Activated CD4-positive, alpha-beta T cell treated with anti-CD3 and anti-CD28 coated beads, Interleukin-10, Interleukin-2, amounts not matched to agents 100 ng/mL and 50 ng/mL, durations not matched to agents 16 hours and 8 hours (primary cell): ENCODE results near the gene TSPO2.
A peak's percentile ranks its signal among the peaks of the same experiment; 100 is the strongest.

ENCODE experiments used
- DNase-seq: peaks from one replicate; pipeline ENCODE4 v3.0.0-alpha.2; 2020

TSPO2 gene

DNA sequence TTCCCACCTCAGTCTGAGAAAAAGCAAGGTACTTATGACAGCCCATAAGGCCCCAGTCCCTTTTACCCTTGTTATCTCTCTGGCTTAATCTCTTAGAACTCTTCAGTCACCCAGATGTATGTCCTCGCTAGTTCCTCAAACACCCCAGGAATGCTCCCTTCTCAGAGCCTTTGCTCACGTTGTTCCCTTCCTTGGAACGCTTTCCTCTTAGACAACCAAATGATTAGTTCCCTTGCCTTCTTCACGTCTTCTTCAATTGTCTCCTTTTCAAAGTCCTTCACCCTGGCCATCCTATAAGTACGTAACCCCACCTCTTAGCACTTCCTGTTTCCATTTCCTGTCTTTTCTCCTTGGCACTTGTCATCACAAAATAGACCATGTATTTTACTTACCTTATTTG, 9.6 kb downstream of the TSPO2 start:
- no peak for DNase-seq

DNA sequence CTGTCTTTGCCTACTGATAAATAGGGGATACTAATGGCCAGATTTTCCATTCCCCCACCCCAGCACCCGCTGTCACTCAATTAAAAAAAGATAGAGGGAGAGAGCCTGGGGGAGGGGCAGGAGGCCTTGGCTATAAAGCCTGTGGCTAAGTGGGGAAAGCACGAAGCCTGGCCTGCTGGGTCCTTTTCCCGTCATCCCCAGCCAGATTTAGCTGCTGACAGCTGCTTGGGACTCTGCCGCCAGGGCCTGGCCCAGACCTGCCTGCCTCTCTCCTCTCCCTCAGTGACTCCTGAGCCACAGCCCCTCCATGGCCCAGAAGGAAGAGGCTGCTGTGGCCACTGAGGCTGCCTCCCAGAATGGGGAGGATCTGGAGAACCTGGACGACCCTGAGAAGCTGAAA, 10.8 kb downstream of the TSPO2 start, which contains the start of gene APOBEC2:
APOBEC2 (plus strand) TSS at position 162 of the 400 bp plus-strand sequence; CDS start at position 308, 146 bp downstream.
- no peak for DNase-seq

DNA sequence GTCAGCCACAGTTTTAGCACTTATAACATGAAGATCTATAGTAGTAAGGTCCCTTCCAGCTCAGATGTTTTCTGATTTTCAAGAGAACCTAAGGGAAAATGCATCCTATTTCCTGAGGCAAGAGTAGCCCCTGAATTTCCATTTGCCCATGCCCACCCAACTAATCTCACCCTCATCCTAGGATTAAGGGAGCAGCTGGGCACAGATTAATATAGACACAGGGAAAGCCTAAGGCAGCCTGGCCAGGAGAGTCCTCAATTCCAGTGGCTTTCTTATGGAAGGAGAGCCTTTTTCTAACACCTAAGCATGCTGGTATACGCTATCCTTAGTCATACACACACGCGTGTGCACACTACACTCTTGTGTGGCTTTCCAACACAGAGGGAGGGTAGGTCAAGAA, 12.2 kb downstream of the TSPO2 start:
- DNase-seq = no peak

DNA sequence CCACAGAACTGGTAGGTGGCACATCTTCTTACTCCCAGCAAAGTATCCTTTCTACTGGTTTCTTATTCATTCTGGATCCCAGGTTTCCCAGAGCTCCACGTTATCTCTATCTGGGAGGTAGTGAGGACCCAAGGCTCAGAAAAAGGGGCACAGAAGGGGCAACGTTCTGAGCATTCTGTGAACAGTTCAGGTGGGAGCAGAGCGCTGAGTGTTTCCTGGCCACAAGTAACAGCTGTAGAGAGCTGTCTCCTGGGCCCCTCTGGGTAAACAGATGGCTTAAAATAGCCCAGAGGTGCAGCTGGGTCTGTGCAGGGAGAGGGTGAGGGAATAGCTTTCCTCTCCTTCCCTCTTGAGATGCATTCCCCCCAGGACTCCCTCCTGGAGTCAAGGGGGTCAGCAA, 12.9 kb downstream of the TSPO2 start:
- DNase-seq = no peak

DNA sequence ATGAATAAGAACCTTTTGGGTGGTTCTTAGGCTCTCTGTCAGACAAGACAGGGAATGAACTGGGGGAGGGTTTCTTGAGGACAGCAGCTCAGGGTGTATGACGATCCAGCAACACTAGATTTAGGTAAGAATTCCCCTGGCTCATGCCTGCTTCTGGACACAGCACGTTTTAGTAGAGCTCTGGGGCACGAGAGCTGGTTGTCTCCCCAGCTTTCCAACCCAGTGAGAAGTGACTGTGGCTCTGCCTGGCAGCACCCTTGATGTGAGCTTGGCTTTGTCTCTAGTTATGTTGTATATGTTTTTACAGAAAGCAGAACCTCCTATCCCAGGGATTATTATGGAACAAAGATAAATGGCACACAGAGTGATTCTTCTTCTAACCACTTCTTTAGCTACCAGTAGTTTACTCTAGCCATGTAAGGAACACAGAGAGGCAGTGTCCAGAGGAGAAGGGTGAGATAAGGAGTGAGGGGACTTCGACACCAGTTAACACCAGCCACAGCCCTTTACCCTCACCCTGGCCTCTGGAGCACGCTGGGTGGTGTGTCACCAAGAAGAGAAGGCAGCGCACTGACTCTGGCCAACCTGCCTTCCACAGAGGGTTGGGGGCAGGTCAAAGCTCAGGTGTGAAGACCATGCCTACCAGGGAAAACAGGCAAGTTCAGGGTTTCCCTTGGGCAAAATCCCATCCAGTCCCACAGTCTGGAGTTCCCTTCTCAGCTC, 14.7 kb downstream of the TSPO2 start:
- DNase-seq = no peak

DNA sequence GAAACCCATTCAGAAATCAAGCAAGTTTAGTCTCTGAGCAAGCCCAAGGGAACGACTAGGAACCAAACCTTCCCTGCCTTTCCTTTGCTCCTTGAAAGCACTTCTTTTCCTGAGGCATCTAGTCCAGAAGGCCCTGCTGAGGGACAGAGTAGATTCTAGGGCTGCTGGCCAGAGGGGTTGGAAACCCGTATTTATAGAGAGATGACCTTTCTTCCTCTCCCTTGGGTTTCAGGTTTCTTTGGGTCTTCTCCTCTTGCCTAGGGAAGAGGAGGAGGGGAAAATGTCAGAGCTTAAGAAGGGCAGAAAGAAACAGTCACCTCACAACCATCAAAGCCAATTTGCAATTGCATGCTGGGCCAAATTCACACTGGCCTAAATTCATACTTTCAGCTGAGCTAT, 16.5 kb downstream of the TSPO2 start:
- DNase-seq = no peak

DNA sequence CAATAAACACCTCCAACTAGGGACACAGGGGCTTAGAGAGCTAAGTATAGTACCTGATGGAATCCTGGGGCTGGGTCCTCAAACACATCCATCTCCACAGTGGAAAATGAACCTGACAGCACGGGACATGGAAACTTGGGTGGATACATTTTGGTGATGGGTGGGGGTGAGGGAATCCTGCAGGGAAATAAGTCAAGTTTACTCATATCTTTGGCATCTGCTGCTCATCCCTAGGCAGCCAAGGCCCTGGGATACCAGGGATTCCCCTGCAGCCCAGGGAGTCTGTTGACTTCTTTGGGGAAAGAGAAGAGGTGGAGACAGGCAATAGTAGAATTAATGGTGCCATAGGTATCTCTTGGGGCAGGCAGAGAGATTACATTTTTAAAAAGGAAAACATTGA, 17.3 kb downstream of the TSPO2 start:
- no peak for DNase-seq

DNA sequence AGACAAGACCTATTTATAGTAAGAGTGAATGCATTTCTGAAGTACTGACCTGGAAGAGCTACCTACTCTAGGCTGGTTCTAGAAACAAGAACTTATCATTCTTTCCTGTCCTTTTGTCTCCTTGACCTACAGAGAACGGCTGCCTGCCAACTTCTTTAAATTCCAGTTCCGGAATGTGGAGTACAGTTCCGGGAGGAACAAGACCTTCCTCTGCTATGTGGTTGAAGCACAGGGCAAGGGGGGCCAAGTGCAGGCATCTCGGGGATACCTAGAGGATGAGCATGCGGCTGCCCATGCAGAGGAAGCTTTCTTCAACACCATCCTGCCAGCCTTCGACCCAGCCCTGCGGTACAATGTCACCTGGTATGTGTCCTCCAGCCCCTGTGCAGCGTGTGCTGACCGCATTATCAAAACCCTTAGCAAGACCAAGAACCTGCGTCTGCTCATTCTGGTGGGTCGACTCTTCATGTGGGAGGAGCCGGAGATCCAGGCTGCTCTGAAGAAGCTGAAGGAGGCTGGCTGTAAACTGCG, 19.0 kb downstream of the TSPO2 start:
- no peak for DNase-seq

DNA sequence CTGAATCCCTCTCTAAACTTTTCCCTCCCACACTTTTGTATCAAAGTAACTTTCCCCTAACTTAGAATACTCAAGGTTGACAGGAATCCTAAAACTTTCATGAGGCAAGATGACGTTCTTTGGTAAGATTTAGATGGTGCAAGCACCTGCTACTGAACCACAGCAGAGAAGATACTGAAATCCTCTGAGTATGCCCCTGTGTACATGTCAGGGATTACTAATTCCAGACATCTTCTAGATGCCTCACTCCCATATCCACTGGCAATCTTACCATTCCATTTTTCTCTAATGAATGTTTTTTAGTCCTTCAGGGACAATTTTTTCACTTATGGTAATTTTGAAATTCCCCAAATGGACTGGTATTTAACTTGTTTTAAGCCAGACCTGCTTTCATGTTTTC, 19.8 kb downstream of the TSPO2 start:
- no peak for DNase-seq

DNA sequence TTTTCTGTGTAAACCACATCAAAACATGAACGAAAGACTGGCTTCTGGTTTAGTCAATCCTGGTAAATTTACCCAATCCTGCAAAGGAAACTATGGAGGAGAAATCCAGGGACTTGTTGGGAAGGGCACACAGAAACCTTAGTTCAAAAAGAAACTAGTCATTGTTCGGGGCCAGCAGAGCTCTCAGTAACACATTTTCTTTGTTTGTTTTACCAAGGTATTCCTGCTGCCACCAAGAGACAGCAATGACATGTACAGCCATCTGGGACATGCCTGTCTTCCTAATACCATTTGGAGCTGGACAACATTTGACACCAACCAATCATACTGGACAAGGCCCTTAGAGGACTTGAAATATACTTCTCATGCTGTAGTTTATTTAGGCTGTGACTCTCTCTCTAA, 21.6 kb downstream of the TSPO2 start:
- no peak for DNase-seq

DNA sequence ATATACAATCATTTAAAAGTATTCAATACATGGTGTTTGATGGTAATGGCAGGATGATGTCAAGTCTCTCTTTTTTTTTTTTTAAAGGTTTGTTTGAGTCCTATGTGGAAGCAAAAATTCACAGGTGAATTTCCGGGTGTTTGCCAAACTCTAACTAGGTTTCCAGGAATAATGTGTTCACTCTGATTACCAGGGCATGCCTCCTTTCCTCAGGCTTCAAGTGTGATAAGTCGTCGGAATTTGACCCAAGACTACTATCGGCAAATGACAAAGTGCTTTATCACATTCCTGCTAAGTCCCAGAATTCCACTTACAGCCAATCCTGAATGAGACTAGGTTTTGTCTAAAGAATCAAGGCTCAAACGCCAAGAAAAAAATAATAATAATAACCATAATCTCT, 22.6 kb downstream of the TSPO2 start:
- DNase-seq = no peak

DNA sequence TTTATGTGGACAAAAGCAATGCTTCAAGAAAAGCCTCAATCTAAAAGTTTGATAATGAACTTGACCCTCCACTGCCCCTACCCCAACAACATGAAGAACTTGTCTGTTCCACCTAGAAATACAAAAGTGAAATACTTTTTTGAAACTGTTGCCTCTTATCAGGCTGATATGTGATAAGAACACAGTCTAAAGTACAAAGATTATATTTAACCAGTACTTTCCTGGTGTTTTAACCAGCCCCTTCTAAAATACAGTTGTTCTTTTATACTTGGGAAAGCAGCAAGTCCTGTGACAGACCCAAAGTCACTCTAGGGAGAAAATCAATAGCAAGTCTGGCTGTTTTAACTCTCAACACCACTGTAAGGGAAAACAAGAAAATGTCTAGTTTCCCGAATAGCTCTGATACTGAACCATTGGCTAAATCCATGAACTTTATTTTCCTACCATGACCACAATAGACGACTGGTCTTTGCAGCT, 23.3 kb downstream of the TSPO2 start:
- no peak for DNase-seq

DNA sequence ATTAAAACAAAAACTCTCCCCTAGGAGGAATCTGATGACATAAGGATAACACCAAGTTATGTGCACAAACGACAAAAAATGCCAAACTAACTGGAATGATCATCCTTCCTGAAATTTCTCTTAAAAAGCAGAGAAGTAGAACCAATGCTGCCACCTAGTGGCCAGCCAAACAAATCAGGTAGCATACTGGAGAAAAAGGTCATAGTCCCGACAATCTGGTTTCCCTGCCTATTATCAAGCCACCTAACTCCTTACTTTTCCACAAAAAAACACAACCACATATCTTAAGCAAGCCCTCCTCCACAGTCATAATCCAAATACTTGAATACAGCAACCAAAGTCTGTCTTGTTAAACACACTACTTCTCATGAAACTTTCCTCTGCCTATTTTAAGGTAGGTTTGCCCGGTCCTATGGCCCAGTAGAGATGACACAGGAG, 24.6 kb downstream of the TSPO2 start:
- peak; percentile 67 for DNase-seq

DNA sequence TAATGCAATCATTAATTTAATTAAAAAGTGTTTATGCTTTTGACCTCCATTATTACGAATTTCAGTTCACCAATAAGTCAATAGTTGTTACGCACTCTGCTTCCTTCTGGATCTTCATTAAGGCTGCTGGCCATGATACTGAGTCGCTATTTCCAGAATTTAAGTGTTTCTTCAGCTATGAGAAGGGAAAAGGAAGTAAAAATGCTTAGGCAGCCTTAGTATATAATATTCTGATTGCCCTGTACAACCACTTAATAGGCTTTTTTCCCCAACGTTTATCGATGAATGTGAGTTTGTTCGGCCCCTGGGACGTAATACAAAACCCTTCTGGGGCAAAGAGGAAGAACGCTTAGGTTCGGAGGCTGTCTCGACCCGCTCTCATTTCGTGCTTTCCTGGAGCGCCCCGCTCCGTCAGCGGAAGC, 29.2 kb downstream of the TSPO2 start:
- DNase-seq = no peak

DNA sequence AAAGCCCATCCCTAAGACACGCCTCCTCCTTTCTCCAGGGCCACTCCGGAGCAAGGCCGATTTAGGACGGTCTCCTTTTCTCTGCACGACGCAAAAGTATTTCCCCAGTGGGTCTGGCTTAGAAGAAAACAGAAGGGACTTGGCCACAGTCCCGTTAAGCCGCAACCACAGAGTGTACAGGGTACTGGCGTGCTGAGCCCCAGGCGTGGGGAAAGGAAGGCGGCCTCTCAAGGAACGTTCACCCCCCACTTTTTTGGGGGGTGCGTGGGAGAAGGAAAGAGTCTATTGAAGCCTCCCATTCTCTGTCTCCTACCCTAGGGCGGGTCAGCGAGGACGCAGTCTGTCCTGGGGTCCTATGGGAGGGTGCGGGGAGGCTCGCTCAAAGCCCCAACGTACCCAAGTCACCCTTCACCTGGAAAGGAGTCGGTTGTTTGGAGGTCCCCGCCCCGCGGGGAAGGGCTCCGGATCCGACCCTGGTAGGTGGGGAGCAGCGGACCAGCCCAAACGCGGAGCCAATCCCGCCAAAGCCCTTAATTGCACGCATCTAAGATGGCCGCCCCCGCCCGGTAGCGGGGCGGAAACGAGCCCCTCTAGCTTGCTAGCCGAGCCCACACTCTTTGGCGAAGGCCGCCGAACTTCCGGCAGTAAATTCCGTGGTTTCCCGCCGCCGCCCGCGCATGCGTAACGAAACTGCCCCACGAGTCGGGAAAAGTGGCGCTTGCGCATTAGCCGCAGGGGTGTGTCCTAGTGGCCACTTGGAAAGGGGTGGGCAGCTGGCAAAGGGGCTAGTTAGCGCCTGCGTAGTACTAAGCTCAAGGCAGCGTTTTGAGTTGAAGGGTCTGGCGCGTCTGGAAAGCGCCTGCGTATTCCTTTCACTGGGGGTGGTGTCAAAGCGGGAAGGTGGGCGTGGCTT, 29.9 kb downstream of the TSPO2 start, which contains the start of gene OARD1:
OARD1 (minus strand) TSS at position 434 of the 913 bp plus-strand sequence. CDS start 722 bp downstream, outside the sequence.
- peak; percentile 100 for DNase-seq

DNA sequence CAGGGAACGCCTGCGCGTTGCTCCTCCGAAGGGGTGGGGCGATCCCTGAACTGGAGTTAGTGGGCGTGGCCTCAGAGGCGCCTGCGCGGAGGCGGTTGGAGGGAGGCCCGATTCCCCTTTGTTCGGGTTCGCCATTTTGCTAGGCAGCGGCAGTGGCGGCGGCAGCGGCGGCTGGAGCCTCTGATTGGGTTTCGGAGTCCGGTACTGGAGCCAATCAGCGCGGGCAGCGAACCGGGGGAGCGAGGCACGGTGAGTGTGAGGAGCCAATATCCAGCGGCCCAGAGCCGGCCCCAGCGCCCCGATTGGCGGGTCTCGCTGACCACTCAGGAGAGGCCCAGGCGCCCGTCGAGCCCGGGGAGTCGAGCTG, 30.6 kb downstream of the TSPO2 start, which contains the start of gene NFYA:
NFYA (plus strand) TSS at position 139 of the 367 bp plus-strand sequence. CDS start 6,116 bp downstream, outside the sequence.
- DNase-seq = no peak

DNA sequence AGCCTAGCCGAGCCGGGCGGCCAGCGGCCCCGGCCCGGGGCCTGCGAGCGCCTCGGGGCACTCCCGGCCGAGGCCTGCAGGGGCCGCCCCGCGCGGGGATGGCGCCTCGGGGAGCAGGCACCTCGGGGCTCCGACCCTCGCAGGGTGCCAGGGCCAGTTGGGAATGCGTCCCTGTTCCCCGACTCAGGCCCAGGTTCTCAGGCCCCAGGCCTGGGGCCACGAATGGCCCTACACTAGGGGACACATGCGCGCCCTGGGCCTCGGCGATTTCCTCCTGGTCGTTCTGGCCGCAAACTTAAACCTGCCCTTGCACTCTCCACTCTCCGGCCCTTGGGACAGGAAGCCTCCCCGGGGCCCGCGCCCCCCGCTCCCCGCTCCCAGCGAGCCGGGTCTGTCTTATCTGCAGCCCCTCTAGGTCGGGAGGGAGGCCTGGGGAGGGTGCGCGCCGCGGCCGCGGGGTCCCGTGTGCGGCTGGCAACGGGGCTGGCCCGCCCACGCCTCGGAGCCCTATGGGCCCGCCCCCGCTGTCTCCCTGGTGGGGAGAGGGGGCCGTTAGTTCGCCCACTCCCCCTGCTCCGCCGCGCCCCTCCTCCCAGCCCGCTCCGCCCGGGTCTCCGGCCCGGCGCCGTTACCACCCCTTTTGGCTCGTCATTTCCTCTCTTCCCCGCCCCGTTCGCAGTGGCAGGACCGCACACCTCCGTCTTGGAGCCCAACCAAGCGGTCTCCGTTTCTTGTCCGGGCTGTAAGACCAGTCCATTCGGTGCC, 31.1 kb downstream of the TSPO2 start:
- peak; percentile 90 for DNase-seq

DNA sequence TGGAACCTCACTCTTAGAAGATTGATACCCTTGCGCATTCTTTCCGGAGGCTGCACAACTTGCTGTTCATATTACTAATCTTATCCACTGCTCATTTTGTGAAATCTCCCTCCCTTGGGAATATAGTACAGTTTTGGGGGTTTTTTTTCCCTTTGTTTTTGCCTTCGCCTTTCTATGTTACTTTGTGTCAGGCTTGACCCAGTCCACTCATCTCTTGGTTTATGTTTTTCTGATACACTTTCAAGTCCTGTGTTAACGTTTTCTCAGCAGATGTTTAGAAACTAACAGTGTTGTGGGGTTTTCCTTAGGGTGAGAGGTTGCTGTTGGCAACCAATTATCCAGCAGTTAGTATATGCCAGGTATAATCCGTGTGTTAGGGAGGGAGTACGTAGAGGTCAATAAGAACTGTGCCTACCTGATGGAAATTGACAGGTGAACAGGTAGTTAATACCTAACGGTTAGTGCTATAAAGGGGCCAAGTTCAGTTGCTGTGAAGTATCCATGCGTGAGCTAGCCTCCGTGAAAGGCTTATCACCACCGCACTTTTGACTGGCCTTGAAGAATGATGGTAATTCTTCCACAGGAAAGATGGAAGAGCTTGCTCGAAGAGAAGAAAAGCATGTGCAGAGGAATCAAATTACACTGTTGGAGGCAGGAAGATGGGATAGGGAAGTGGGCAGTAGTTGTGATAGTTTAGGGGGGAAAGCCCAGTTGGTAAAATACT, 31.9 kb downstream of the TSPO2 start:
- DNase-seq = peak; percentile 9

DNA sequence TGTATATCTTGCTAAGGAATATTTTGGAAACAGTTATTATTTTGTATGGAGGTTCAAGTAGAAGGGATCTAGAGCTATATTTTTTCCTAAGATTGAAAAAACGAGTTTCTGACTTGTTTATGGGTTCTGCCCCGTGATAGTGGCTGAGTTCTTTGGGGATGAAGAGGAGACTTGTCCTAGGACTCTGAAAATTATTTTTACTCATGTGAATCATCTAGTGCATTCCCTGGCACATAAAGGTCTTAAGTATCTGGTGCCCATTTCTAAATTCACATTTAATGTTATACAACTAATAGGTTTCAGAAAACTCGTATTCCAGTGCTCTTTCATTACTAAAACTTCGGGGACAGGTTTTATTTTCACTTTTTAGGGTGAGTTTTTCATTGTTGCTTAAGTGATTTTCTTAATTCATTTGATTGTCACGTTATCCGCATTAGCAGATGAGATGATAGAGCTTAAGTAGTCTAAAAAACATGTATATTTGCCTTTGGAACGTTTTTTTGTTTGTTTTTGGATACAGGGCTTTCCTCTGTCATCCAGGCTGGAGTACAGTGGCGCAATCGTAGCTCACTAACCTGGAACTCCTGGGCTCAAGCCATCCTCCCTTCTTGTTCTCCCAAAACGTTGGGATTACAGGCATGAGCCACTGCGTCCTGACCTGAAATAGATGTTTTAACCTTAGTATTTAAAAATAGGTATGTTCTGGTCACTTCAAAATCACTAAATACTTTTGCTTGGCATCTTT, 32.6 kb downstream of the TSPO2 start:
- no peak for DNase-seq

DNA sequence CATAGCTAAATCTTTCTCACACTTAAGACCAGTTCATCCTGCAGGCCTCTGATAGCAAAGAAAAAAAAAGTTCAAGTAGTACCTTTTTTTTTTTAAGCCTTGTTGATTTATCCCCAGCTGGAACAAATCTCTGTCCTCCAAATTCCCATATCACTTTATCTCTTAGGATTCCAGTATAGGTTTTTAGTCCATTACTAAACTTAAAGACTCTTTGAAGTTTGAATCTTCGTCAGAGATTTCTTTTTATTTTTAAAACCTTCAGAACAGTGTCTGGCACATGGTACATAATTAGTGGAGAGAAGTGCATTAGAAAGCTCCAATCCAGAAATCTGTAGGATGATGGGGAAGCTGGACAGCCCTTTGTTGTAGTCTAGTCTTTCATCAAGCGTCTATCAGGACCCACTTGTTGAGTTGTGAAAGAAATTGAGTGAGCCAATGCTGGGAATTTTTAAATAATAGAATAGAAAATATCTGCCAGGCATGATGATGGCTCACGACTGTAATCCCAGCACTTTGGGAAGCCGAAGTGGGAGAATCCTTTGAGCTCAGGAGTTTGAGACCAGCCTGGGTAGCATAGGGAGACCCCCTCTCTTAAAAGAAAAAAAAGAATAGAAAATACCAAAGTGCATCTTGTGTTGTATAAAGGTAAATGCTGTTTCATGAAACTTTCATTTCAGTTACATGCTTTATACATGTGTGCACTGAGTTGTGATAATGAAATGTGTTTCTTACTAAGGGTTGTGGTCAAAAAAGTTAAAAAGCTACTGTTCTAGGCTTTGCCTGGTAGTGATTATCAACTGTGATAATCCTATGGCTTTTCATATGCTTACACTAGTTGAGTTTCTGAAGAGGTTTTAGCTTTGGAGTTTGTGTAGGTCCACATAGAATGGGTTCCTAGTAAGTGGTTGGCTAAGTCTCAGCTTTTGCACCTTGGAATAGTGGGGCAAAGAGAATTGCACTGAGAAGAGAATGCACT, 33.7 kb downstream of the TSPO2 start:
- no peak for DNase-seq
